Sciatic nerve (tissue), 2 donors: ENCODE results near the gene RNF225. TPM values are rescaled to one million over a fixed set of nuclear protein-coding genes. Genes with fewer than 3 reads are reported as not detected.
"Not testable (repeated sequence)": the region's sequence is repeated elsewhere in the genome, so short reads cannot be mapped to it uniquely, and the experiment has no call there.

ENCODE experiments used
- ATAC-seq: fragments of 200-7000 bp; cut with Tn5 transposase; one replicate; pipeline ENCODE4 v1.9.1; 2020; ENCODE audit warnings: mild to moderate bottlenecking, moderate library complexity
- DNase-seq: peaks from one replicate; pipeline ENCODE4 v3.0.0-alpha.2; 2020; ENCODE audit warnings: low spot score
- intact Hi-C: fragments of 100-400 bp; cut with DNase I; formaldehyde crosslinking; loops from one replicate; pipeline ENCODE4 v1.14.2; 2022
- total RNA-seq: library from RNA; stranded (reverse); fragmentation: NEBNext Ultra II Directional; extraction: Animal tissue kit (Norgen Biotek cat#: 25700); gene quantifications from one replicate; pipeline ENCODE4 v1.2.1, GENCODE V29; 2021
- donor health status: DM: no; HTN: no; CAD: no.
- donor health status: DM: no; HTN: no; CAD: no.

The RNF225 gene
- total RNA-seq, result not detected

GRCh38 chr19:58395220-58395978 lies at the start of gene RNF225:
Gene RNF225 (plus strand): TSS chr19:58395656. CDS start chr19:58396090, 434 bp downstream.
- ATAC-seq (no peak), DNase-seq (no peak)
- intact Hi-C loops, result no loop called here

GRCh38 chr19:58346961-58347929 lies 48.2 kb upstream of the RNF225 start:
- peak; percentile 93 for ATAC-seq
- intact Hi-C loops, result no loop called here
- peak; percentile 72 for DNase-seq

DNA sequence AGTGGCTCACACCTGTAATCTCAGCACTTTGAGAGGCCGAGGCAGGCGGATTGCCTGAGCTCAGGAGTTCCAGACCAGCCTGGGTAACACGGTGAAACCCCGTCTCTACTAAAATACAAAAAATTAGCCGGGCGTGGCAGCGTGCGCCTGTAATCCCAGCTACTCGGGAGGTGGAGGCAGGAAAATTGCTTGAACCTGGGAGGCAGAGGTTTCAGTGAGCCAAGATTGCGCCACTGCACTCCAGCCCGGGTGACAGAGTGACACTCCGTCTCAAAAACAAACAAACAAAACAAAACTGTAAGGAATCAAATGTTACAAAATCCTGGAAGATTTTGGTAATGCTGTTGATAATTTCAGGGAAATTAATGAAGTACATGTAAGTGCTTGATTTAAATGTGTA lies 47.4 kb upstream of the RNF225 start:
- intact Hi-C loops, ATAC-seq: not testable (repeated sequence)
- peak; percentile 39 for DNase-seq

DNA sequence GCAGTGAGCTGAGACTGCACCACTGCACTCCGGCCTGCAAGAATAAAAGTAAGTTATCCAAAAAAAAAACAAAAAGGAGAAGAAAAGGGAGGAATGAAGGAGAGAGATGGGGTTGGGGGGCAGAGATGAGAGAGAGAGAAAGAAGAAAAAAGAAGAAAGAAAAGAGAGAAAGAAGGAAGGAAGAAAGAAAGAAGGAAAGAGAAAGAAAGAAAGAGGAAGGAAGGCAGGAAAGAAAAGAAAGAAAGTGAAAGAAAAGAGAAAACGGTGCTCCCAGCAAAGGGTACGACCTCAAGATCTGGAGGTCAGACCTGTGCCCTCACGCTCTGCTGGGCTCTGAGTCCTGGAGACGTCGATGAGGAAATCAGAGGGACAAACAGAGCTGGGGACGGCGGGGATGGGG lies 45.9 kb upstream of the RNF225 start:
- ATAC-seq, result no peak
- intact Hi-C loops, result no loop called here
- no peak for DNase-seq

GRCh38 chr19:58350001-58350861 lies 45.2 kb upstream of the RNF225 start:
- ATAC-seq (no peak), DNase-seq (peak; percentile 53)
- intact Hi-C loops, result no loop called here

DNA sequence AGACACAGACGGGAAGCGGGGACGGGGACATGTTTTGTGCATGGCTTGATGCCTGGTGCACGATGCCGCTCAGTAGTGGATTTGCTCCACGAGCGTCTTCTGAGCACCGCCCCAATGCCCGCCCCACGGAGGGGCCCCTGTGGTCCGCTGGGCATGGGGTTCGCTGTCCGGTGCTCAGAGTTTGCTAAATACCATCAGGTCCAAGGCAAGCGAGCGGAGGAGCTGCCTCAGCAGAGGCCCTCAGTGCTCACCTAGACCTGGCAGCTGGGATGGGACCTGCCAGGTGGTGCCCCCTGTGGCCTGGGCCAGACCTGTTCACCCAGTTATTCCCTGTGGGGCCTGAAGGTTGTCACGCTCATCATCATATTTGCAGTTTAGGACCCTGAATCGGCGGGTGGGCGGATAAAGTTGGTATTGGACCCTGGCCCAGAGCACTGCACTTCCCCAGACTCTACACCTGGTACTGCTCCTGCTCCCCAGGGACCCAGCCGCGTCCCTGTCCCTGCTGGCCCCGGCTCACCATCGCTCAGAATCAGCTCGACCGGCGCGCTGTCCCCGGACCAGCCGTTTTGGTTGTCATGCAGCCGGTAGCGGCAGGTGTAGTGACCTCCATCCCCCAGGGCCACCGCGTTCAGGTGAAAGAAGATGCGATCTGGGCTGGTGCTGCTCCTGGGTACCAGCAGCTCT lies 44.4 kb upstream of the RNF225 start:
- ATAC-seq (no peak), DNase-seq (no peak)
- intact Hi-C loops, result no loop called here

GRCh38 chr19:58351558-58351878 lies 43.9 kb upstream of the RNF225 start:
- DNase-seq (no peak), ATAC-seq (no peak)
- intact Hi-C loops, result no loop called here

DNA sequence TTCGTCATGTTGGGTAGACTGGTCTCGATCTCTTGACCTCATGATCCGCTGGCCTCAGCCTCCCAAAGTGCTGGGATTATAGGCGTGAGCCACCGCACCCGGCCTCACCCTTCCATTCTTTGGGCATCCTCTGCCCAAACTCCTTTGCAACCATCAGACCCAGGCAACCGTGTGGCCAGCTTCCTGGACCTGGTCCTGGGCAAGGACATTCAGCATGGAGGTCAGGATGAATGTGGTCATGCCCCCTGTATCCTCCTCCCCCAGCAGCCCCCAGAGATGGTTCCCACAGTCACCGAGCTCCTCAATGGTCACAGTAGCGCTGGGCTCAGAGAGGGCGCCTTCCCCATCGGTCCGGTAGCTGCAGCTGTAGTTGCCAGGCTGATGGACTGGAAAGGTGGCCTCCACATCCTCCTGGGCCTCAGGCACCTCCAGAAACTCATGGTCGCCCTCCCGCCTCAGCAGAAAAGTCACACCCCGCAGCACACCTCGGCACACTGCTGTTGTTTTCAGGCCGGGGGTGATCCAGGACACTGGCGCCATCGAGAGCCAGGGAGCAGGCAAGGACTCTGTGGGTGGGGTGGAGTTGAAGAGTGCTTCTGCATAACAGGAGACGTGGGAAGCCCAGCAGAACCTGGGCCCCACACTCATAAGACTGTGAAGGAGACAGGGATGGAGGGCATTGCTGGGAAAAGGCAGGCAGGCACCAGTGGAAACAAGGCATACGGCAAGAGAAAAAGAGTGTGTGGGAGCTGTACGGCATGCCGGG lies 43.3 kb upstream of the RNF225 start:
- no peak for ATAC-seq
- no peak for DNase-seq
- intact Hi-C loops, result no loop called here

DNA sequence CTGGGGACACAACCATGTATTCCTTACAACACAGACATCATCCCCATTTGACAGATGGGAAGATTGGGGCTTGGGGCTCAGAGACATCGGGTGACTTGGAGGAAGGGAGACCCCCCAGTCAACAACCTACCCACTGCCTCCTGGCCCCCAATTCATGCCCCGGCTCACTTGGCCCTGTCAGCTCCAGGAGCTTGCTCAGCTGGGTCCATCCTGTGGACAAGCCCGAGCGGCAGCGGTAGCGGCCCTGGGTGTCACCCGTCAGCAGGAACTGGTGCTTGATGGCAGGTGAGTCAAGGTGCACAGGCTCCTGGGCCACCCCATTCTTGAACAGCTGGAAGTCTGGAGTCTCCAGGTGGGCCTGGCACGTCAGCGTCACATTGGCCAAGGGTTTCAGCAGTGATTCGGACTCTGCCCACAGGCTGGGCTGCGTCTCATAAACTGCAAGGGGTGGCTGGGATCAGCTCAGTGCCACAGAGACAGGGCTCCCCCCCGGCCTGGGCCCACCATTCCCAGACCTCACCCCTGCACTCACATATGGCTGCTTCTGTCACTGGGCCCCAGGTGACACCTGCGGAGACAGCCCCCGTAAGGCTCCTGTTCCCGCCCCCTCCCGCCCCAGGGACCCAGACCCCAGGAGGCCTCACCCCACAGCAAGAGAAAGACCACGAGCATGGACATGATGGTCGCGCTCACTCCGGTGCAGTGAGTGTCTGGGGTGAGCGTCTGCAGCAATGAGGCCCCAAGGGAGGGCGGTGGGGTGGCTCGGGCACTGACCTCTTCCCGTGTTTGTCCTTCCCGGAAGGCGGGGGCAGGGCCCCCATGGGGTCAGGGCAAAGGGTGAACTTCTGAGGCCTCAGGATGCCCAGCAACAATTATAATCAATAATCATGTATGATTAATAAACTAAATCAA lies 42.4 kb upstream of the RNF225 start, which contains the start of gene A1BG:
Gene A1BG, minus strand, starts transcription at position 733 of the 912 bp plus-strand sequence. Its CDS starts 55 bp downstream, at position 678.
- ATAC-seq, result no peak
- no peak for DNase-seq
- intact Hi-C loops, result no loop called here

- DNase-seq (no peak), ATAC-seq (no peak)
- intact Hi-C loops, result no loop called here
These were observed 41.6 kb upstream of the RNF225 start for GRCh38 chr19:58353717-58354477.

- DNase-seq, result no peak
- ATAC-seq, result no peak
These were observed 40.9 kb upstream of the RNF225 start for GRCh38 chr19:58354478-58355030.

GRCh38 chr19:58355215-58355796 lies 40.1 kb upstream of the RNF225 start:
- DNase-seq (no peak), ATAC-seq (no peak)
- intact Hi-C loops, result no loop called here

More at GRCh38 chr19:58354478-58355030, 40.9 kb upstream of the RNF225 start:
- intact Hi-C loops, result no loop called here

GRCh38 chr19:58355908-58356765 lies 39.3 kb upstream of the RNF225 start:
- ATAC-seq (no peak), DNase-seq (no peak)
- intact Hi-C loops, result no loop called here

DNA sequence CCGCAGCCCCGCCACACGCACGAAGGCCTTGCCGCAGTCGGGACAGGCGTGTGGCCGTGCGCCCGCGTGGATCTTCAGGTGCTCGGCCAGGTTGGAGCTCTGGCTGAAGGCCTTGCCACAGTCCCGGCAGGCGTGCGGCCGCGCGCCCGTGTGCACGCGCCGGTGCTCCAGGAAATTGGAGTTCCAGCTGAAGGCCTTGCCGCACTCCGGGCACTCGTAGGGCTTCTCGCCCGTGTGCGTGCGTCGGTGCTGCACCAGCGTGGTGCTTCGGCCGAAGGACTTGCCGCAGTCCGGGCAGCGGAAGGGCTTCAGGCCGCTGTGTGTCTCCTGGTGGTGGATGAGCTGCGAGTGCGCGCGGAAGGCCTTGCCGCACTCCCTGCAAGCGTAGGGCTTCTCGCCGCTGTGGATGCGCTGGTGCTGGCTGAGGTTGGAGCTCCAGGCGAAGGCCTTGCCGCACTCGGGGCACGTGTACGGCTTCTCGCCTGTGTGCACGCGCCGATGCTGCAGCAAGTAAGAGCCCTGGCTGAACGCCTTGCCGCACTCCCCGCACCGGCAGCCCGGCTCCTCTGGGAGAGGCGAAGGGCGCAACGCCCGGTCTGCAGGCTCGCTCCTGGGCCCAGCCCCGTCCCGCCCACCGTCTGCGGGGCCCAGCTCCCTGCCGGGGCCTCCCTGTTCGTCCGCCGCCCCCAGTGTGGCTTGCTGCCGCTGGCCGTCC lies 38.5 kb upstream of the RNF225 start:
- no peak for DNase-seq
- intact Hi-C loops, result no loop called here
- no peak for ATAC-seq
